22Rv1 (cell line): ENCODE measurements around the gene PTPN9.
"Not testable (repeated sequence)": the region's sequence is repeated elsewhere in the genome, so short reads cannot be mapped to it uniquely, and the experiment has no call there.

Experiments used
- H3K27ac ChIP-seq: fragments of 450-650 bp; 2 replicates; pipeline ENCODE4 v1.5.1; 2017
- ZFX ChIP-seq: fragments of 450-650 bp; IDR thresholded peaks from 2 replicates; pipeline ENCODE4 v1.6.1; 2017; ENCODE audit warnings: antibody characterized with exemption, borderline replicate concordance
- TF ChIP-seq, protein P1 (sequence below): fragments of 450-650 bp; IDR thresholded peaks from 2 replicates; pipeline ENCODE4 v1.5.1; 2017; ENCODE audit warnings: mild to moderate bottlenecking

PTPN9 gene

DNA sequence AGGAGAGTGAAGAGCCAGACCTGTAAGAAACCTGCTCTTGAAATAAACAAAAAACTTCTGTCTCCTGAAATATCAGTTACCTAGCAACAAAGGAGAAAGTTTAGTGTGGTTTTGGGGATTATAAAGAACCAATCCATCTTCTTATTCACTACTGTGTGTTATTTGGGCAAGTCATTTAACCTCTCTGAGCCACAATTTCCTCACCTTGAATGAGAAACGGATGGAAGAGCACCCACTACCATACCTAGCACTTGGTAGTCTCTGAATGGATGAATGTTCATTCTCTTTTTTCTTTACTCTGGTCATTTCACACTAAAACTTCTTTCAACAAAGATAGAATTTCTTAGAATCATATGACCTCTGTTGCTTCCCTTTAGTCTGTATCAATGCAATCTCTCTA lies 45.2 kb downstream of the PTPN9 start:
- TF ChIP-seq ZFX, result no peak
- TF ChIP-seq, protein P1, sequence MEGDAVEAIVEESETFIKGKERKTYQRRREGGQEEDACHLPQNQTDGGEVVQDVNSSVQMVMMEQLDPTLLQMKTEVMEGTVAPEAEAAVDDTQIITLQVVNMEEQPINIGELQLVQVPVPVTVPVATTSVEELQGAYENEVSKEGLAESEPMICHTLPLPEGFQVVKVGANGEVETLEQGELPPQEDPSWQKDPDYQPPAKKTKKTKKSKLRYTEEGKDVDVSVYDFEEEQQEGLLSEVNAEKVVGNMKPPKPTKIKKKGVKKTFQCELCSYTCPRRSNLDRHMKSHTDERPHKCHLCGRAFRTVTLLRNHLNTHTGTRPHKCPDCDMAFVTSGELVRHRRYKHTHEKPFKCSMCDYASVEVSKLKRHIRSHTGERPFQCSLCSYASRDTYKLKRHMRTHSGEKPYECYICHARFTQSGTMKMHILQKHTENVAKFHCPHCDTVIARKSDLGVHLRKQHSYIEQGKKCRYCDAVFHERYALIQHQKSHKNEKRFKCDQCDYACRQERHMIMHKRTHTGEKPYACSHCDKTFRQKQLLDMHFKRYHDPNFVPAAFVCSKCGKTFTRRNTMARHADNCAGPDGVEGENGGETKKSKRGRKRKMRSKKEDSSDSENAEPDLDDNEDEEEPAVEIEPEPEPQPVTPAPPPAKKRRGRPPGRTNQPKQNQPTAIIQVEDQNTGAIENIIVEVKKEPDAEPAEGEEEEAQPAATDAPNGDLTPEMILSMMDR, result no peak
- no peak overlapping the region for H3K27ac ChIP-seq

DNA sequence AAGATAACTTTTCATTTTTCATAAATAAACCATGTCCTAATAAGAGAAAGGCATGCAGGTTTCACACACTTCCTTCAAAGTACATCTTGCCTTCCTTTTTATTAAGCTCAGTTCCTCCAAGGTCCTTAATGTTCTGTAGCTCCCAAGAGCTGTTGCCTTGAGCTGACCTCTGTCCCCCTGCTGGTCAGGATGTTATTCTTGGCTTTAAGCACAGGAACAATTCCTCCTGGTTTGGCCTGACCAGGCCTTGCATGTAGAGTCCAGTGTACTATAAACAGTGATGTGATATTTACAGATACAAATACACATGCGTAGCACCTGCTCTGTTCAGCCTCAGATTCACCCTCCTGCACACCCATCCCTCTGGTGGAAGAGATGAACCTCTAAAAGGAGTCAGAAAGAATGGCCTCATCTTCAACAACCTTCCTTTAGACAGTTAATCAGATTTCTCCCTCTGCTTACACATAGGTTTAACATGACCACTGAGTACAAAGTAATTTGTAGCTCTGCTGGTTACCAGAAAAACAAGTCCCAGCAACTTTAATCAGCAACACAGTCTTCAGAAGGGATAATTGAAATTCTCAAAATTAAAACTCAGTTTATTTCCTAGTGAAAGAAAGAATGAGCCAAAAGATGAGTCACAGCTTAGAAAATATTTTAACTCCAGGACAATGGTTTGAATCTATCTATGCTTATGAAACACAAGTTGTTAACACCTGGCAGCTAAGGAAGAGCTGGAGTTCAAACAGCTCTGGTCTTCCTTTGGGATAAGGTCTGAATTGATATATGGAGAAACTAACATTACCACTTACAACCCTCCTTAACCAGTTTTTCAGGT lies 46.5 kb downstream of the PTPN9 start:
- H3K27ac ChIP-seq, result no peak overlapping the region
- TF ChIP-seq, protein P1, result peak; percentile 57
- no peak for TF ChIP-seq ZFX

DNA sequence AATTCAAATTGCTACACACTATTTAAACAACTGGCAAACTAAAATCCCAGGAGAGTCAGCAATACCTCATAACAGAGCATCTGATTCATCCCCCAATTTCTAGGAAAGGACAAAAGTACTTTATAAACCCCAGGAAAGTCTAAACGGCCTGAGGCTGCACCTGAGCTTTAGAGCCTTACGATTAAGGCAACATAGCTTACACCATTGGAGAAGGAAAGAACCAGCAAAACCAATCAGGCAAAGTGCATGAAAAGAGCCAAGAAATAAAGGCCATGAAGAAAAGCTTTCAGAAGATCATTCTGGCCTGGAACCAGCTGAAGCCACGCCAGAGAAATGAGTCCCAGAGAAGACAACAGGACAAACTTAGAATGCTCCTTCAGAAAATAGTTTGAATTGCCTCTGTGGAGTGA lies 48.1 kb downstream of the PTPN9 start:
- H3K27ac ChIP-seq, result peak overlapping the region; percentile 25; the same call in 1 of the 2 replicates

DNA sequence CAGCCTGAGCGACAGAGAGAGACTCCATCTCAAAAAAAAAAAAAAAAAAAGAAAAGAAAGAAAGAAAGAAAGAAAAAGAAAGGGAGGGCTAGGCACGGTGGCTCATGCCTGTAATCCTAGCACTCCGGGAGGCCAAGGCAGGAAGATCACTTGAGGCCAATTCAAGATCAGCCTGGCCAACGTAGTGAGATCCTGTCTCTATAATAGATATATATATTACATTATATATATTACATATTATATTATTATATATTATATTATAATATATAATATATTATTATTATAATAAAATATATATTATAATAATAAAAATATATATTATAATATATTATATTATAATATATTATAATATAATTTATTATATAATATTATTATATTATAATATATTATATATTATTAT lies 48.9 kb downstream of the PTPN9 start:
- no peak for TF ChIP-seq ZFX
- TF ChIP-seq, protein P1, result no peak
- no peak overlapping the region for H3K27ac ChIP-seq

More for the DNA sequence above, 48.1 kb downstream of the PTPN9 start:
- no peak for TF ChIP-seq ZFX
- TF ChIP-seq, protein P1, result no peak

DNA sequence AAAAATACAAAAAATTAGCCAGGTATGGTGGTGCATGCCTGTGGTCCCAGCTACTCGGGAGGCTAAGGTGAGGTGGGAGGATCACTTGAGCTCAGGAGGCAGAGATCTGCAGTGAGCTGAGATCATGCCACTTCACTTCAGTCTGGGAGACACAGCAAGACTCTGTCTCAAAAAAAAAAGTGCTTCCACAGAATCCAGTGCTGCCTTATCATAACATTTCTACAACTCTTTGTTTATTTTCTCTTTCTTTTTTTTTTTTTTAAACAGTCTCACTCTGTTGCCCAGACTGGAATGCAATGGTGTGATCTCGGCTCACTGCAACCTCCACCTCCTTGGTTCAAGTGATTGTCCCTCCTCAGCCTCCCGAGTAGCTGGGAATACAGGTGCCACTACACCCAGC lies 53.4 kb downstream of the PTPN9 start:
- H3K27ac ChIP-seq, result not testable (repeated sequence)

DNA sequence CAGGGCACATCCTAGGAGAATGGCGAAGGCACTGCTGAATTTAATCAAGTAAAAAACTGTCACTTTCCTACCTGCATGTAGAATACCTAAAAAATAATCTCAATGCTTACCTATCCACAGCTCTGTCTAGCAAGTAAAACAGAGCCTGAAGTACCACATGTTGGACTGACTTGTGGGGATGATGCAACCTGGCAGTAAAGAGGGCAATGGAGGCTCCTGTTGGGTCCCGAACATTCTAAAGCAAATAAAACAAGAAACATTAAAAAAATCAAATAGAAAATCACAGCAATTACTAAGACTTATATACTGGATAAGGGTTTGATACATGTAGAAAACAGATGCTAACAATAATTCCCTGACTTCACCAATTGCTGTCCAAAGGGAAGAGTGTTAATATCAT lies 56.1 kb downstream of the PTPN9 start:
- no peak overlapping the region for H3K27ac ChIP-seq
- TF ChIP-seq ZFX, result no peak
- TF ChIP-seq, protein P1, result no peak

DNA sequence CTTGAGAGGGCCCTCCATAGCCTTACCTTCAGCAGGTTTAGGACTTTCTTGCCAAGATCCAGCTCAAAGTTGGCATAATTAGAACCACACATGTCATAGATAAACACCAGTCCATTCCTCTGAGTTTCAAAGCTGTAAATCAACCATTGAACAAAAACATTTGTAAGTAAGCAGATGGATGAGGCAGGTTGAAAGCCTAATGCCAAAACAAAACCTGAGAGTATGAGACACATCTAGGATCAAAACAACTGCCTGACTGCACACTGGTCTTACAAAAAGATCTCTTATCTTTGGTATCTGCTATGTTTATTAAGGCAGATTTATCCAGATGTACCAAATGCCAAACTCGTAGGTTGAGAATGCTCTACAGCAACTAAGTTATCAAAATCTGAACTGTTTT lies 61.9 kb downstream of the PTPN9 start:
- TF ChIP-seq, protein P1, result no peak
- no peak for TF ChIP-seq ZFX
- no peak overlapping the region for H3K27ac ChIP-seq
